SH-SY5Y (cell line): ENCODE results near the gene TPSD1.

Experiments used
- GATA2 ChIP-seq: IDR thresholded peaks from 2 replicates; pipeline ENCODE4 v1.6.1; 2011; ENCODE audit warnings: mild to moderate bottlenecking, low read depth, low read length
- GATA3 ChIP-seq: IDR thresholded peaks from 2 replicates; pipeline ENCODE4 v1.6.1; 2011; ENCODE audit warnings: low read depth, mild to moderate bottlenecking, low read length, moderate library complexity

GRCh38 chr16:1279081-1279944 is 23.4 kb downstream of the TPSD1 start:
- TF ChIP-seq GATA2 (no peak), GATA3 (no peak)
